Muscle of back (tissue), 11 donors: ENCODE results near the gene ARHGAP26. TPM values are rescaled to one million over a fixed set of nuclear protein-coding genes. Genes with fewer than 3 reads are reported as not detected.

Experiments used
- DNase-seq, 3 donors: peaks; one replicate each; pipeline versions ENCODE4 v3.0.0 to v3.0.0-alpha.2; 2013
- polyA plus RNA-seq, 10 donors: library from polyadenylated mRNA; unstranded; fragments of 120-200 nt; gene quantifications; one replicate each; pipeline ENCODE4 v1.2.1, GENCODE V29; 2013; ENCODE audit not compliant: insufficient read length in 10 of 10

The ARHGAP26 gene
- polyA plus RNA-seq, 10 donors = 10.7 to 23.3 (median 16.0) TPM

DNA sequence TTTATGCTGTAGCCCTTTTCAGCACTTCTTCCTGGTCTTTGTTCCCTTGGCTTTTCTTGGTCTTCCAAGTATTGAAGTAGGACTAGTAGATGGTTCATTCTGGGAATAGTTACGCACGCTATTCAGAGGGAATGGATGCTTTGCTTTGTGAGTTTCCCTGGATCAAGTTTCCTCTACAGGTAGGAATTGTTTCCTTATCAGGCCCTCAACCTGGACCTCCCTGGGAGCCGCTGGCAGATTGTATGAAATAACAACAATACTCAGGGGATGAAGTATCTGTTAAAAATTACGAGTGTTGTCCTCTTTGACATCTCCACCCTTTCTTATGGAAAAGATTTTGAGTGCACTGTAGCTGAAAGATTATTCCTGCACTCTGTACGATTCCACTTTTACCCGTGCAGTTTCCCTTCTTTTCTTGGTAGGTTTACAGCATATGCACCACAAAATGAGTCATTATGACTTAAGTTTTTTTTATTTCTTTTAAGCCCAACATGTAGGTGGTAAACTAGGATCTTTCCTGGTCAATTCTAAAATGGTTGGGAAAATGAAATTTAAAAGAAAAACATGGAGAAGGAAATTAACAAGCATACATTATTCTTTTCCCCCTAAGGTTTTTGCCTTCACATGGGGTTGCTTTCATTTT, 57.9 kb downstream of the ARHGAP26 start:
- no peak for DNase-seq

DNA sequence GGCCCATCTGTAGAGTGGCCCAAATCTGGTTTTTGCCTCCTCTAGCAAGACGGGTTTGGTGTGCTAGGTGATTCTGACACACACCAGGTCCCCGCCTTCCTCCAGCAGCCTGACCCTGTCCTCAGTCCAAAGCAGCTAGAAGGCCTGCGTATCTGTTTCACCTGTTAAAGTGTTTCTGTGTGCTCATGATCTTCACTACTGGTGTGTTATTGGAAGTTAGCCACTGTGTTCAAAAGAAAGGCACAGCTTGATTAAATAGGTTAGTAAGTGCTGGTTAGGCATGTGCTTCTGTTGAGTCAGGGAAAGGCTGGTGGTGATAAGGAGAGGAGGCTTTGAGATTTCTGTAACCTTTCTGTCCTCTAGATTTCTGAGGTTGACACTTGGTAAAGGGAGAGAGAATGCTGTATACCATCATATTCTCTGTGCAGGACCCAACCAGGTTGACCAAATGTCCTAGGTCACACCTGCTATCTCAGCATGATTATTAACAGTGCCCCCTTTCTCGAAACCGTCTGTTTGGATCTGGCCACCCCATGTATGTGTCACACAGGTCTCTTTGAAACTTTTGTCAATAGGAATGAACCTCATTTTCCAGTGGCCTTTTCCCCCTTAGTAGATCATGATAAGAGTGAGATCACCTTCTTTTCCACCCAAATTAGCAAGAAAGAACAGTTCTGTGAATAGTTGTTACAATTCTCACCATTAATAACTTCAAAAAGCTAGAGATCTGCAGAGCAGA, 58.8 kb downstream of the ARHGAP26 start:
- no peak for DNase-seq

DNA sequence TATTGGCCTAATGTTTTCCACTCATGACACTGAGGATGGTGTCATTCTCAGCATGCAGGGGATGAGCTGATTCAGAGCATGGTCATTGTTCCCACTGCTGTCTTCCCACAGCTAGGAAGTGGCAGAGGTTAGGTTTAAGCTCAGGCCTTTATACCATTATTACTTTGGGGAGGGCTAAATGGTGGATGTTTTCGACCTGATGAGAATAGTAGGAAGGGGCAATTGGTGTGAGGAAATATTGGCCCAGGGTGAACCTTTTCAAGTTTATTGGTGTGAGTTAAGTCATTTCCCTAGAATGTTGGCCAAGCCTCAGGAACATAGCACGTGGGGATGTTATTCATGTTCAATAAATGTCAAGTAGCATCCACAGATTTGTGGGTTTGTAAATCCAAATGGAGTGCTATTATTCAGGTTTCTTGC, 59.6 kb downstream of the ARHGAP26 start:
- no peak for DNase-seq

DNA sequence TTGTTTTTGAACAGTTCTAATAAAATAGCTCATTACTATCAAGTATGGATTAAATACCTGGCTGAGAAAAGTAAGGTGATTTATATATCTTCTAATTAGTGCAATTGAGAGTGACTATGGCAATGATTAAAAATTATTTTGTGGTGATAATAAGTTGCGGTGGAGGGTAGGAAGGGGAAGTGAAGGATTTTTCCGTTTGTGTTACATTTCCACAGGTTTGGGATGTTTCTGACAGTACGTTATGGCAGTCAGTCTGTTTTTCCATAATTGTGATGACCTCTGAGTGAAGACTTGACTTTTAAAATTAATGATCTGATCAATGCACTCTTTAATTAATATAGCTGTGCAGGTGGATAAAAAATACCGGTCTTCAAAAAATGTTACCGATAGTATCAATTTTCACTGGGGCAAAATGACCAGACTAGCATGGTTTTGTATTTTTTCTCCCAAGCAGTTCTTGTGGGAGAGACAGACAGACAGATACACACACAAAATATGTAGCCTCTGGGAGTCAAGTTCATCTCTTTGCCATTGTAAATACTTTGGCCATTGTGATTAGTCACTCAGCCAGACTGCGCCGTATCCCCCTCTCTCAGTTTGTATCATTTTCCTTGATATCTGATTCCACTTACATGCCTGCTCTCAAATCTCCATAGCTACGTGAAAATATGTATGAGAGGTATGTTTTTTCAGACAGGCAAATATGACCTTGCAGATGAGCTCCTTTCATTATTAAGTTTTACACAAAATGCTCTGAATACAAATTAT, 60.2 kb downstream of the ARHGAP26 start:
- DNase-seq = peak in 1 of 3 donors; percentile 53

DNA sequence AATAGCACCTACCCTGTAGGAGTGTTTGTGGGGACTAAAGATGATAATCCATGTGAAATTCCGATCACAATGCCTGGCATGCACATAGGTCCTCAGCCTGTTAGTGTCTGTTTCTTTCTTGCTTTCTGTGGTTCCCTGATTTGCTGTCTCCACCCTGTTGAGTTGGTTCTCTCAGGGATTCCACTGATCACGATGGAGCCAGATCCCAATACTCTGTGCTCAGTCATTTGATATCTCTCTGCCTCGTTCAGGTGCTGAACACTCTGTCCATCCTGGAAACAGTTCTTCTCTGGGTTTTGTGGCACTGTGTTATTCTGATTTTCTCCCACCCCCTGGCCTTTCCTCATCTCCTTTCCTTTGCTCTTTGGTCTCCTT, 60.8 kb downstream of the ARHGAP26 start:
- DNase-seq = no peak

DNA sequence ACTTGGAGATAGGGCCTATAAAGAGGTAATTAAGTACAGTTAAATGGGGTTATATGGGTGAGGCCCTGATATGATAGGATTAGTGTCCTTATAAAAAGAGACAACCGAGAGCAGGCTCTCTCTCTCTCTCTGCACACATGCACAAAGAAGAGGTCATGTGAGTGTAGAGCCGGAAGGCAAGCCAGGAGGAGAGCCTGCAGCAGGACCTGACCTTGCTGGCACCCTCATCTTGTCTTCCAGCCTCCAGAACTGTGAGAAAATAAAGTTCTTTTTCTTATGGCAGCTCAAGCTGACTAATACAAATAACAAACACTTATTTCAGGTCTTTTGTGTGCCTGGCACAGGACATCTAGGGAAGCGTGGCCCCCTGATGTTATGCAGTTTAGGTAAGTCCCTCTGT, 62.1 kb downstream of the ARHGAP26 start:
- no peak for DNase-seq

DNA sequence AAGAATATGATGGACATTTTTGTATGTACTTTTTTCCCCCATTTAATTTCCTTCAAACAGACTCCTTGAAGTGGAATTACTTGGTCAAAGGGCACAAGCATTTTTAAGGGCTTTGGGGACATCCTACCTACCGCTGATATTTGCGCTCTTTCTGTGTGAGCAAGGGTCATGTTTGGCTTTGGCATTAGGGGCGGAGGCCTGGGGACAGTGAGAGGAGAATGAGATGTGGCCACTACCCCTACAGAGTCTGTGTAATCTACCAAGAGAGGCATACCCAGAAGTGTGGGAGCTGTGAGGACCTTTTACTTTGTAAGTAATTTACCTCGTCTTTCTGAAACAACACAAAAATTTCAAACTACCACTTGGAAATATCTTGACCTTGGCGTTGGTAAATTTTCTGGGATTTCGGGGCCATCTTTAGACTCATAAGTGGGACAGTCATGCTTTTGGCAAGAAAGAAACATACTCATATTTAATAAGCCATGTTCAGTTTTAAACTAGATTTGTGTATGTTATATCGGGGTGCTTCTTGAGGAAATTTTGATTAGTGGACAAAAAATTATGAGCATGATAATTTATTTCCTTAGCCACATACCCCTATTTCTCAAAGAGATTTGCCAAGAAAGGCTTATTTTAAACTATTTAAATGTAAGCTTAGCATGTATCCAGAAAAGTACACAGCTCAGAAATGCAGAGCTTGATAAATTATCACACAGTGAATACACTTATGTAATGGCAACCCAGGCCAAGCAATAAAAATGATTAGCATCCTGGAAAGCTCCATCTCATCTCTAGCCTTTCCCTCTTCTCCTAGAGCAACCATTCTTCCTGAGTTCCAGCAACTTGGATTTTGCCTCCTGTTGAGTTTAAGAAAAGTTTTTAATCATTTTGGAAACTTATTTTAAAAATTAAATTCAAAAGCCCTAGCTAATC, 63.6 kb downstream of the ARHGAP26 start:
- DNase-seq = peak in 1 of 3 donors; percentile 73

DNA sequence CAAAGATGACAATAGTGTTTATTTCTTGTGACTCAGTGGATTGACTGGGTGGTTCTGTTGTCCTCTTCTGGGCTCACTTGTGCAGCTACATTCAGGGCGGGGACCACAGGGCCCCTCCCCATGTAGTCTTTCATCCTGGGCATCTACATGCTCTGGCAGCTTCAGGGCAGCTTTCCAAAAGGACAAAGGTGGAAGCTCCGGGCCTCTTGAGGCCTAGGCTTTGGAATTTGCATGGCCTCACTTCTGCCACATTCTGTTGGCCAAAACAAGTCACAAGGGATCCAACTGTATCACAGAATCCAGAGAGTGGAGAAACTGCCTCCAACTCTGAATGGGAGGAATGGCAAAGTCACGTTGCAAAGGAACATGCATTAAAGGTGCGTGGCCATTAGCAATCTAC, 64.3 kb downstream of the ARHGAP26 start:
- no peak for DNase-seq

DNA sequence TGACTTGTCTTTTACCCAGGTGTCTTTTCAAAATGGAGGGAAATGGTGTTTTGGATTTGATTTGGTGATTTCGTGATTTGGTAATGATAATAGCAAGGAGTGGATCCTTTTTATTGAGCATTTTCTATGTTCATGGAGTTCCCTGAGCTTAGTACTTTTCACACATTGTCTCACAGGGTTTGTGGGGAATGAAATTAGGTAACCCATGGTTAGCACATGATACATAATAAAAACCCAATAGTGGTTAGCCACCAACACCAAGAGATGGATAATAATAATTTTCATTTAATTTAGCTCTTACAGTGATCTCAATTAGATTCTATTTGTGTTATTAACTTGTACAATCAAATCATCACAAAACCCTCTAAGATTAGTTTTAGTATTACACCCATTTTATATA, 65.4 kb downstream of the ARHGAP26 start:
- DNase-seq = no peak

DNA sequence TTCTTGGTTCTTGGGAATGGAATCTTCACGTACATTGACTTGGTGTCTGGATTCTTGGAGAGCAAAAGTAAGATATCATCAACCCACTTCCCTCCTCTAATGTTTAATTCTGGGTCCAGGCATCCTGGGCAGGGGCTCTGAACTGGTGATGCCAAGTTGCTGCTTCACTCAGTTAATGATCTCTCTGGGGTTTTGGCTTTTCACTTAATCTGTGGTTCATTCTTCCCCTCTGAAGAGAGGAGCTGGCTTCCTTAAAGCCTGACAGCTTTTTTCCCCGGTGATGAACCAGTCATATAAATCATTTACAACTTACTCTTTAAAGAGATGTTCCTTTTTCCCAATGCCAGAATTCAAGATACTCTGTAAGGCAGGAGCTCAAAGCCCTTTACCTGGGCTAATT, 65.9 kb downstream of the ARHGAP26 start:
- DNase-seq = no peak

DNA sequence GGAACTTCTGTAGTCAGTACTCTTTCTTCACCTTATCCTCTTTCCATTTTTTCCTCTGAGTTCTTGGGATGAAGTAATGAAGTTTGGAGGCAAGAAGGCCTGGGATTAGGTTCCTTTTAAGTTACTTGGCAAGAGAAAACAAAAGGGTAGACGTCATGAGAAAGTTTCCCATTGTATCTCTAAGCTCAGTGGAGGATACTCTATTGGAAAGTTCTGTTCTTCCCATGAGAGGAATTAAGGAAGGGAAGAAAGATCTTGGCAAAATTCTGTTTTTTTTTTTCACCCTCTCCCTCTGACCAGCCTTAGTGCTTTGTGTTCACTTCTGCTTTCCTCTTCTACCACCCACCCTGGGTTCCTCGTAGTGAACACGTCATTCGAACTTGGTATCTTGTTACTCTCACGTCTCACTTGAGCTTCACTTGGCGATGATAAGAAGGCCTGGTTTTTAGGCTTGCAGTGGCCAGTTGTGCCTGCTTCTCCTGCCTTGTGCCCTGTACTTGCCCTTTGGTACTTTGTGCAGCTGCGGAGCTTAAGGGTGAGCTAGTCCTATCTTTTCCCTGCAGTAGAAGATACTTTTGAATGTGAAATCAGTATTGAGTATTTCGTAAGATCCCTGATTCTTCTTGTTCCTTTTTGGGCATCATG, 67.0 kb downstream of the ARHGAP26 start:
- DNase-seq = peak in 1 of 3 donors; percentile 77

DNA sequence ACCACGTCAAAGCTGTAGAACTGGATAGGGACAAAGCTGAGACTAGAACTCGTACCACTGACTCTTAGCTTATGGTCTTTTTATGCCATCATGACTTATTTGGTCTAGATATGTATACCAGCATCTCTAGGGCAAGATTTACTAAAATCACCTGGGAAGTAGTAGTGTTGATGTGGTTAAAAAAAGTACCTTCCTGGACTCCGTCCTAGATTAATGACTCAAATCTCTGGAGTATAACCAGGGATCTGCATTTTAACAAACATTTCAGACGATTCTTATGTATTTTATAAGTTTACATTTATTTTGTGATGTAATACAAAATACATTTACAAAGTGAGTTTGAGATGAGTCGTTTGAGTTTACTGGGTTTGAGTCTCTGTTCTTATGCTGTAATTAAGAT, 68.7 kb downstream of the ARHGAP26 start:
- DNase-seq = no peak

DNA sequence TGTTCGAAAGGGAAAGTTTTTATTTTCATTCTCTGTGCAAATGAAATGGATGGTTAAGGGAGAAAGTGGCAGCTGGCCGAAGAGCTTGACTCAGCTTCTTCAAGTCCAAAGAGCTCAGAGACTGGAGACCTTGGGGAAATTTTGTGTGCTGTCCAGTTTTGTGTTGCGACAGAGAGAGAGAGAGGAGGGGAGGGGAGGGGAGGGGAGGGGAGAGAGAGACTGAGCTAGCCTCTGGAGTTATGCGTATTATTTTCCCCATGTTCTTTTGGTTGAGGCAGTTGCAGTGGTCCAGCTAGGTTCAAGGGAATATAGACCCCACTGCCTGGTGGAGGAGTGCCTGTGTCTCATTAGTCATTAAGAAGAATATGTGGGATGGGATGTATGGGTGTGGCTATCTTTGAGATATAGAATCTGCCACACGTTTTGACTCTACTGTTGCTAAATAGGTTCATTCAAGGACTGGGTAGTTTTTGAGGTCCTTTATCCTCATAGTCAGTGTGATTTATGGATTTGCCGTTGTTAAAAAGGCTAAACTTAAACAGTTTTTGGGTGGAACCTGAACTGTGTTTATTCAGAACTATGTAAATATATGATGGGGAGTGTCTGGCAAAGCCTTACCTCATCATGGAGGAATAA, 69.7 kb downstream of the ARHGAP26 start:
- peak in 2 of 3 donors; percentile 77 to 86 for DNase-seq

DNA sequence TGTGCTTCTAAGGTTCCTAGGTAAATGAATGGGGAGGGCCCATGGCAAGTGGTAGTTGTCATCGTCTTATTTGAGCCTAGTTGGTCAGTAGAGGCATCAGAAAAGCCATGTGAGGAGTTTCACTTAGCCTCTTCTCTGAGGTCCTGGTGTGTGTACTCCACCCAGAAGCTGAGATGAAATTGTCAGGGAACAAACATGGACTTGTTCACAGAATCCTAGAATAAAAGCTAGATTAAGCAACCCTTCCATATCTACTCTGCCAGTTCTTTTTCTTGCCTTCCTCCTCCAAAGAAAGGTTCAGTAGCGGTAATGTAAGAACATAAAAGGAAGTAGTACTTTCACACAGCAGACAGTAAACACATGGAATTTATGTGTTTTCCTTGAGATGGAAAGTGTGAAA, 70.4 kb downstream of the ARHGAP26 start:
- no peak for DNase-seq

DNA sequence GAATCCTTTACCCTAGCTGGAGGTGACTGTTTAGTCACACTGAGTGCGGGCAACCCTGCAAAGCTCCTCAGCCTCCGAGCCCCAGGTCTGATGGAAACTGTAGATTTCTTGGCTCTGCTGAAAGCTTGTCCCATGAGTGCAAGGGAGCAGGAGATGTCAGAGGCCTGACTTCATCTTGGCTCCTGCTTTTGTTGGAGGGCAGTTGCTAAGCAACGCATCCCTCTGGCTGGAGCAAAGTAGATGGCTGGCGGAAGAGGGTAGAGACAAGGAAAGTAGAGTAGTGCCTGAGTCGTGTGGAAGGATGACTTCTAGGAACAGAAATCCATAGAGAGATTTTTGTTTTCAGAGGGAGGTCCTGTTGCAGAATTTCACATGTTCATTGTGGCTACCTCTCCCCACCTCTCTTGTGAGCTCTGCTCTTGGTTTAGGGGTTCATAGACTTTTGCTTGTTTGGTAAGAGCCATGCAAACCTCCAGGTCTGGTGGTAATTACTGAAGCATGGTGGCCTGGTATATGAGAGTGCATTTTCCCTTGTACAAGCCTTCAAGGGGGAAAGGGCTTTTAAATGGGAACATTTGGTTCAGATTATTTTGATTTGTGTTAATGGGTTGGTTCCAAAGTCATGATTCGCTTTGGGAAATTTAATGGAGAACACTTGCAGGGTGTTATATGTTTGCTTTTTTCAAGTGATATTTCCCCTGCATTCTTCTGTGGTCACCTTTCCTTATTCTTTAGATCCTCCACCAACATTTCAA, 71.5 kb downstream of the ARHGAP26 start:
- peak; percentile 64 to 92 (median 87) for DNase-seq

DNA sequence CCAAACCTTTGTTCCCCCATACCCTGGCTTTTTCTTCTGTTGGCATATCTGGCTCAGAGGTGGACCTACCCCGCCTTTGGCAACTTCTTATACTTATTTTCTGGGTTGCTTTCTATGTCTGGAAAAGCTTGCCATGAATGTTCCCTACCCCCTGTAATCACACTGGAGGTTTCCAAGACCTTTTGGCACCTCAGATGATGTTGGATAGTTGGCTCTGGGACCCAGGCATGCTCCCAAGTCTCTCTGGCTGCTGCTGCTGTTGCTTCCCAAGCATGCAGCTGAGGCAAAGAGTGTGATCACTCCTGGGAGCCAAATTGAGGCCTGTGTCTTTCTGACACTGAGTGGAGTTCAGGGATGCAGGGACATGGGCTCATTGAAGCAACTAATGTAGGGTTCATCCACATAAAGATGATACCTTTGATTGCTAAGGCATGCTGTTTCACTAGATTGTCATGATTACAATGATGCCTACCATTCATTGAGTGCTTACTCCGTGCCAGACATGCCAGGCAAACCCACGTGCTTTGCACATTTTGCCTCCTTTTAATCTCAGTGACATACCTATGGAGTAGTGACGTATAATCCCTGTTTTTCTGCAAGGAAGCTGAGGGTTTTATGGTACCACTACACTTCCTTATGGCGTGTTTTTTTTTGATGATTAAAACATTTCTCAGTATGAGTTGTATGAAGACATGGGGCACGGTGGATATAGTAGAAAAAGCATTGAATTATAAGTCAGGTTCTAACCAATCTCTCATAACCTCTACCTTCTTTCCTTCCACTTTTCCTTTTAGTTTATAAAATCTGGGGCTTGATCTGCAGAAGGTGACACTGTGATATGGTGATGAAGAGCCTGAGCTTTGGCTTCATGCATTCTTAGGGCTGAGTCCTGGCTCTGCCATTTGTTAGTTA, 73.1 kb downstream of the ARHGAP26 start:
- DNase-seq = peak in 1 of 3 donors; percentile 56

DNA sequence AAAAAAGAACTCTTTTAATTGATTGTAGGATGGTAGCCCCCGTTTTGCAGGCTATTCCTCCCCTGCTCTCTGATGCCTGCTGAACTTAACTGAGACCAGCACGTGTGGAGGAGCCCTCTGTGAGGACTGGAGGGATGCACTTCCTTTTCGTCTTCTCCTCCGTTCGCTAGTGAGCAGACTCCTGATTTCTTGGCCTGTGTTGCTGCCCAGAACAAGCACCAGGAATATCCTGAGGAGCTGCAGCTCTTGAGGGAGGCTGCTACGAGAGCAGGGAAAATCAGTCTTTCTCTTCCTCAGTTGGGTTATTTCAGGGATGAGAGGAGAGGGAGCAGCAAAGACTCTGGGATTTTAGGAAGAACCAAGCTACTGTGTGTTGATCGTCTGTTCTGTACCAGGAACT, 74.7 kb downstream of the ARHGAP26 start:
- no peak for DNase-seq

DNA sequence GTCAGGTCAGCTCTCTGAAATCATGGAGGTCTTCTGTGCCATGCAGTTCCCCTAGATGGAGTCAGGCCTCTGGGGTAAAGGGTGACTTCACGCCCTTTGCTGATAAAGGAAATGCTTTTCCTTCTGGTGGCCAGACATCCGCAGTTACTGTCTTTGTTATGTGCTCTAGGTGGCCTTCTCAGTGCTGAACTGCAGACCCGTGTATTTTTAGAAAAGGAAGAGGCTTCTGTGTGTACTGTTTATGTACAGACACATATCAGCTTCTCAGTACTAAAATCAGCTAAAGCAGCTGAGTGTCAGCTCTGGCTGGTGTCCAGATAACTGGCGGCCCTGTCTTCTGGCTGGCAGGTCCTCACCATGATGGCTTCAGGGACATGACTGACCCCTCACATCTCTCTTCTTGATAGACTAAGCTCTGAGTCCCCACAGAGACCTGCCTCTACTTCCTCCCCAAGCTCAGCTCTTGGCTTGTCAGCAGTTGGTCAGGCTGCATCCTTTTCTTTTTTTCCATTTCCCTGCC, 75.3 kb downstream of the ARHGAP26 start:
- peak in 1 of 3 donors; percentile 73 for DNase-seq
